SJSA1 (cell line): Measurements from ENCODE around the gene SLF1. TPM values are rescaled to one million over a fixed set of nuclear protein-coding genes. Genes with fewer than 3 reads are reported as not detected.
"Not testable (repeated sequence)": the region's sequence is repeated elsewhere in the genome, so short reads cannot be mapped to it uniquely, and the experiment has no call there.

Source experiments
- DNase-seq, 2 experiments: peaks; one replicate each; pipeline ENCODE4 v3.0.0-alpha.2; 2015 to 2020; ENCODE audit warnings: low spot score in 2 of 2, low read depth in 1 of 2
- H3K27ac ChIP-seq: fragments of 250-450 bp; sonication (Bioruptor Pico); 2 replicates; pipeline ENCODE4 v1.5.1; 2020; ENCODE audit warnings: mild to moderate bottlenecking, moderate library complexity
- H3K27me3 ChIP-seq: fragments of 250-450 bp; sonication (Bioruptor Pico); replicated peaks from 2 replicates; pipeline ENCODE4 v1.5.1; 2020; ENCODE audit warnings: mild to moderate bottlenecking, moderate library complexity
- H3K36me3 ChIP-seq: fragments of 250-450 bp; sonication (Bioruptor Pico); 2 replicates; pipeline ENCODE4 v1.5.1; 2020; ENCODE audit warnings: mild to moderate bottlenecking
- H3K4me1 ChIP-seq: fragments of 250-450 bp; sonication (Bioruptor Pico); replicated peaks from 2 replicates; pipeline ENCODE4 v1.6.1; 2021; ENCODE audit warnings: mild to moderate bottlenecking
- H3K4me3 ChIP-seq: fragments of 250-450 bp; sonication (Bioruptor Pico); 2 replicates; pipeline ENCODE4 v1.5.1; 2020; ENCODE audit warnings: mild to moderate bottlenecking
- H3K9me3 ChIP-seq: fragments of 250-450 bp; sonication (Bioruptor Pico); replicated peaks from 2 replicates; pipeline ENCODE4 v1.5.1; 2020; ENCODE audit warnings: mild to moderate bottlenecking
- total RNA-seq: library from RNA; depleted of rRNA; stranded (reverse); fragments of >200 nt; shearing (Covaris generic); gene quantifications from 2 replicates; pipeline ENCODE4 v1.2.3, GENCODE V29; 2014; rRNA removed

Gene SLF1
- total RNA-seq, result 7.1 and 19.9 TPM in 2 replicates

- DNase-seq, result peak; percentile 79 to 84
- peak within 1 kb of the TSS; percentile 77 for H3K4me3 ChIP-seq
- H3K4me1 ChIP-seq, result peaks cover 5% of the 10 kb centered on the region
- peak within 1 kb of the TSS; percentile 40 for H3K27ac ChIP-seq
- H3K27me3 ChIP-seq, result no peaks in the 10 kb centered on the region
- H3K9me3 ChIP-seq, result no peaks in the 10 kb centered on the region
- peaks cover 3% of the 10 kb centered on the region; the same call in 1 of the 2 replicates for H3K36me3 ChIP-seq
Measured at GRCh38 chr5:94618493-94619328, at the start of gene SLF1, which contains the start of gene KIAA0825. TSS of gene SLF1 (plus strand) at chr5:94618669. CDS start at chr5:94628811, 10,142 bp downstream. TSS of gene KIAA0825 (minus strand) at chr5:94618604. CDS start at chr5:94537126, 81,478 bp downstream.

GRCh38 chr5:94571415-94571814 is 47.1 kb upstream of the SLF1 start:
- no peak for DNase-seq
- Histone ChIP-seq H3K27me3 (no peaks in the 10 kb centered on the region), H3K4me3 (no peak overlapping the region), H3K4me1 (no peaks in the 10 kb centered on the region), H3K27ac (no peak overlapping the region), H3K9me3 (no peaks in the 10 kb centered on the region), H3K36me3 (no peaks in the 10 kb centered on the region)

GRCh38 chr5:94573349-94573748 is 45.1 kb upstream of the SLF1 start:
- H3K36me3 ChIP-seq, H3K27ac ChIP-seq, H3K4me1 ChIP-seq, H3K27me3 ChIP-seq, H3K4me3 ChIP-seq, H3K9me3 ChIP-seq, DNase-seq: not testable (repeated sequence)

- no peak for DNase-seq
- no peaks in the 10 kb centered on the region for H3K4me1 ChIP-seq
- H3K27ac ChIP-seq, result no peak overlapping the region
- H3K4me3 ChIP-seq, result no peak overlapping the region
- no peaks in the 10 kb centered on the region for H3K36me3 ChIP-seq
- H3K27me3 ChIP-seq, result no peaks in the 10 kb centered on the region
- no peaks in the 10 kb centered on the region for H3K9me3 ChIP-seq
Measured at GRCh38 chr5:94575196-94575595, 43.3 kb upstream of the SLF1 start.

- Histone ChIP-seq H3K4me3 (no peak overlapping the region), H3K36me3 (no peaks in the 10 kb centered on the region), H3K4me1 (no peaks in the 10 kb centered on the region), H3K9me3 (no peaks in the 10 kb centered on the region), H3K27me3 (no peaks in the 10 kb centered on the region), H3K27ac (no peak overlapping the region)
- DNase-seq, result no peak
Measured at GRCh38 chr5:94577466-94578245, 40.8 kb upstream of the SLF1 start.

- Histone ChIP-seq H3K4me3 (no peak overlapping the region), H3K36me3 (no peaks in the 10 kb centered on the region), H3K27ac (no peak overlapping the region), H3K9me3 (no peaks in the 10 kb centered on the region), H3K27me3 (no peaks in the 10 kb centered on the region), H3K4me1 (no peaks in the 10 kb centered on the region)
- DNase-seq, result no peak
Measured at GRCh38 chr5:94595281-94595840, 23.1 kb upstream of the SLF1 start.

GRCh38 chr5:94613583-94613982 is 4.9 kb upstream of the SLF1 start:
- Histone ChIP-seq H3K9me3 (no peaks in the 10 kb centered on the region), H3K27me3 (no peaks in the 10 kb centered on the region), H3K4me1 (peaks cover 5% of the 10 kb centered on the region), H3K4me3 (no peak overlapping the region), H3K27ac (no peak overlapping the region), H3K36me3 (peaks cover under 1% of the 10 kb centered on the region; the same call in 1 of the 2 replicates)
- DNase-seq, result no peak

- H3K4me1 ChIP-seq, result peaks cover 5% of the 10 kb centered on the region
- H3K4me3 ChIP-seq, result no peak overlapping the region
- H3K27ac ChIP-seq, result no peak overlapping the region
- H3K27me3 ChIP-seq, result no peaks in the 10 kb centered on the region
- H3K36me3 ChIP-seq, result peaks cover 3% of the 10 kb centered on the region; the same call in 1 of the 2 replicates
- H3K9me3 ChIP-seq, result no peaks in the 10 kb centered on the region
- DNase-seq, result no peak
Measured at GRCh38 chr5:94614156-94614805, 4.2 kb upstream of the SLF1 start.

- Histone ChIP-seq H3K36me3 (peaks cover 3% of the 10 kb centered on the region; the same call in 1 of the 2 replicates), H3K27me3 (no peaks in the 10 kb centered on the region), H3K4me3 (no peak overlapping the region), H3K4me1 (peaks cover 5% of the 10 kb centered on the region), H3K9me3 (no peaks in the 10 kb centered on the region), H3K27ac (no peak overlapping the region)
- DNase-seq, result no peak
Measured at GRCh38 chr5:94615862-94616261, 2.6 kb upstream of the SLF1 start.

- peak; percentile 46 to 68 for DNase-seq
- H3K9me3 ChIP-seq, result no peaks in the 10 kb centered on the region
- H3K27ac ChIP-seq, result no peak overlapping the region
- H3K36me3 ChIP-seq, result peaks cover 3% of the 10 kb centered on the region; the same call in 1 of the 2 replicates
- no peaks in the 10 kb centered on the region for H3K27me3 ChIP-seq
- H3K4me1 ChIP-seq, result peaks cover 5% of the 10 kb centered on the region
- H3K4me3 ChIP-seq, result peak overlapping the region; percentile 77
Measured at GRCh38 chr5:94618029-94618492, 408 bp upstream of the SLF1 start.

- no peak overlapping the region for H3K4me3 ChIP-seq
- peaks cover 3% of the 10 kb centered on the region; the same call in 1 of the 2 replicates for H3K36me3 ChIP-seq
- H3K27me3 ChIP-seq, result no peaks in the 10 kb centered on the region
- peaks cover 5% of the 10 kb centered on the region for H3K4me1 ChIP-seq
- no peak overlapping the region for H3K27ac ChIP-seq
- DNase-seq, result no peak
- no peaks in the 10 kb centered on the region for H3K9me3 ChIP-seq
Measured at GRCh38 chr5:94620256-94620655, 1.8 kb downstream of the SLF1 start.

- peaks cover 3% of the 10 kb centered on the region; the same call in 1 of the 2 replicates for H3K36me3 ChIP-seq
- H3K4me3 ChIP-seq, result no peak overlapping the region
- no peak overlapping the region for H3K27ac ChIP-seq
- H3K4me1 ChIP-seq, result peaks cover 5% of the 10 kb centered on the region
- H3K9me3 ChIP-seq, result no peaks in the 10 kb centered on the region
- DNase-seq, result no peak
- no peaks in the 10 kb centered on the region for H3K27me3 ChIP-seq
Measured at GRCh38 chr5:94621763-94622162, 3.3 kb downstream of the SLF1 start.

- no peak for DNase-seq
- Histone ChIP-seq H3K36me3 (peaks cover 3% of the 10 kb centered on the region; the same call in 1 of the 2 replicates), H3K4me1 (no peaks in the 10 kb centered on the region), H3K27ac (no peak overlapping the region), H3K9me3 (no peaks in the 10 kb centered on the region), H3K27me3 (no peaks in the 10 kb centered on the region), H3K4me3 (no peak overlapping the region)
Measured at GRCh38 chr5:94623011-94623410, 4.5 kb downstream of the SLF1 start.
